ENCODE data around the gene ABCC1.

GRCh38 chr16:15961060-15961511 is 11.7 kb downstream of the ABCC1 start:
- no peak for TF ChIP-seq NFE2L2 (IDR thresholded peaks at IDR 0.05; ENCODE audit: low read depth, low read length)
- no peak for TF ChIP-seq CTCF (conservative IDR thresholded peaks at IDR 0.05; ENCODE audit: low read depth, low read length)
- no peak for TF ChIP-seq SMC3 (IDR thresholded peaks at IDR 0.05; ENCODE audit: low read depth, low read length)
- no peak for TF ChIP-seq POLR2A (IDR thresholded peaks at IDR 0.05; ENCODE audit: low read depth, low read length)
- TF ChIP-seq RCOR1 (IDR thresholded peaks at IDR 0.05; ENCODE audit: insufficient replicate concordance, low read length): no peak
- TF ChIP-seq RAD21 (IDR thresholded peaks at IDR 0.05; ENCODE audit: low read length): no peak
- no peak for TF ChIP-seq FOS (IDR thresholded peaks at IDR 0.05; ENCODE audit: low read depth, low read length)
- TF ChIP-seq RFX5 (IDR thresholded peaks at IDR 0.05; ENCODE audit: low read depth, low read length): no peak
- no peak for TF ChIP-seq ELK1 (IDR thresholded peaks at IDR 0.05; ENCODE audit: borderline replicate concordance, low read depth, low read length)
- no peak for TF ChIP-seq CEBPB (IDR thresholded peaks at IDR 0.05; ENCODE audit: low read depth, low read length)
- TF ChIP-seq USF2 (IDR thresholded peaks at IDR 0.05; ENCODE audit: low read depth, low read length): no peak
- no peak for TF ChIP-seq CHD1 (IDR thresholded peaks at IDR 0.05; ENCODE audit: low read depth, low read length)
- TF ChIP-seq MXI1 (IDR thresholded peaks at IDR 0.05; ENCODE audit: borderline replicate concordance, low read depth, low read length): no peak

Measured in IMR-90 (cell line).